Liver (tissue), 9 donors: ENCODE data around the gene PIP5KL1. TPM values are rescaled to one million over a fixed set of nuclear protein-coding genes. Genes with fewer than 3 reads are reported as not detected.

Source experiments
- DNase-seq: peaks from one replicate; pipeline ENCODE4 v3.0.0-alpha.2; 2017; ENCODE audit warnings: low spot score
- H3K27ac ChIP-seq, 2 donors: one replicate each; pipeline ENCODE4 v1.7.0; 2013; ENCODE audit warnings: inconsistent platforms in 2 of 2, low read length in 2 of 2, control low read depth in 1 of 2, low read depth in 1 of 2, mild to moderate bottlenecking in 1 of 2
- H3K27me3 ChIP-seq, 4 donors: one replicate each; pipeline versions ENCODE4 v1.6.1 to v1.7.0; 2013; ENCODE audit warnings: low read length in 3 of 4, inconsistent platforms in 1 of 4, mild to moderate bottlenecking in 1 of 4, moderate library complexity in 1 of 4; ENCODE audit not compliant: control insufficient read depth in 4 of 4, insufficient read depth in 4 of 4
- H3K36me3 ChIP-seq, 4 donors: one replicate each; pipeline versions ENCODE4 v1.6.1 to v1.7.0; 2013; ENCODE audit warnings: low read length in 3 of 4, mild to moderate bottlenecking in 3 of 4, low read depth in 1 of 4, moderate library complexity in 1 of 4; ENCODE audit not compliant: control insufficient read depth in 4 of 4, insufficient read depth in 3 of 4
- H3K4me1 ChIP-seq, 4 donors: one replicate each; pipeline versions ENCODE4 v1.6.1 to v1.7.0; 2013; ENCODE audit warnings: low read length in 3 of 4, mild to moderate bottlenecking in 3 of 4, moderate library complexity in 1 of 4; ENCODE audit not compliant: control insufficient read depth in 4 of 4, insufficient read depth in 4 of 4
- H3K4me3 ChIP-seq, 3 donors: one replicate each; pipeline versions ENCODE4 v1.6.1 to v1.7.0; 2013; ENCODE audit warnings: low read length in 3 of 3, control low read depth in 1 of 3, low read depth in 1 of 3, mild to moderate bottlenecking in 1 of 3
- H3K9ac ChIP-seq, 2 donors: one replicate each; pipeline ENCODE4 v1.7.0; 2013; ENCODE audit warnings: low read length in 2 of 2, mild to moderate bottlenecking in 2 of 2, moderate library complexity in 2 of 2, control low read depth in 1 of 2, low read depth in 1 of 2
- H3K9me3 ChIP-seq, 4 donors: one replicate each; pipeline versions ENCODE4 v1.6.1 to v1.7.0; 2013; ENCODE audit warnings: low read length in 3 of 4; ENCODE audit not compliant: control insufficient read depth in 4 of 4
- ATF3 ChIP-seq: IDR thresholded peaks from 2 replicates; pipeline ENCODE4 v1.6.1; 2016; ENCODE audit warnings: antibody characterized with exemption
- EGR1 ChIP-seq, 2 donors: IDR thresholded peaks; 2 replicates each; pipeline ENCODE4 v1.6.1; 2016 to 2018; ENCODE audit warnings: antibody characterized with exemption in 2 of 2, low read depth in 2 of 2
- GABPA ChIP-seq, 2 donors: IDR thresholded peaks in 1 of 2; conservative IDR thresholded peaks in 1 of 2; 2 replicates each; pipeline ENCODE4 v1.6.1; 2016; ENCODE audit warnings: antibody characterized with exemption in 2 of 2, mild to moderate bottlenecking in 1 of 2, moderate library complexity in 1 of 2
- HNF4A ChIP-seq, 2 donors: conservative IDR thresholded peaks; 2 replicates each; pipeline ENCODE4 v1.6.1; 2016; ENCODE audit warnings: antibody characterized with exemption in 2 of 2, mild to moderate bottlenecking in 2 of 2
- JUND ChIP-seq, 2 donors: IDR thresholded peaks; 2 replicates each; pipeline ENCODE4 v1.6.1; 2016; ENCODE audit warnings: antibody characterized with exemption in 2 of 2
- NR2F2 ChIP-seq: IDR thresholded peaks from 2 replicates; pipeline ENCODE4 v1.6.1; 2016; ENCODE audit warnings: antibody characterized with exemption
- RAD21 ChIP-seq, 2 donors: IDR thresholded peaks; 2 replicates each; pipeline ENCODE4 v1.6.1; 2016; ENCODE audit warnings: antibody characterized with exemption in 2 of 2, mild to moderate bottlenecking in 2 of 2
- RXRA ChIP-seq, 2 donors: IDR thresholded peaks; 2 replicates each; pipeline ENCODE4 v1.6.1; 2017 to 2018; ENCODE audit warnings: antibody characterized with exemption in 2 of 2, mild to moderate bottlenecking in 1 of 2
- TAF1 ChIP-seq: conservative IDR thresholded peaks from 2 replicates; pipeline ENCODE4 v1.6.1; 2016; ENCODE audit warnings: antibody characterized with exemption, mild to moderate bottlenecking
- YY1 ChIP-seq: IDR thresholded peaks from 2 replicates; pipeline ENCODE4 v1.6.1; 2016; ENCODE audit warnings: antibody characterized with exemption, mild to moderate bottlenecking
- WGBS: extraction: QIAGEN DNeasy Blood & Tissue Kit; methylation state at CpG from one replicate; pipeline ENCODE4 v1.1.7; 2013; 5-methylcytosine and 5-hydroxymethylcytosine counted together
- polyA plus RNA-seq, 2 donors: library from polyadenylated mRNA; stranded (reverse) in 1 of 2; unstranded in 1 of 2; fragments of 200-250 nt in 1 of 2; fragments of >200 nt in 1 of 2; fragmentation: Nextera tagmentation in 1 of 2; extraction: Ambion mirVana in 1 of 2; gene quantifications; one replicate each; pipeline versions ENCODE4 v1.2.1 to v1.2.3, GENCODE V29; 2013 to 2015
- total RNA-seq, 2 donors: library from RNA; depleted of rRNA; stranded (reverse); fragments of >200 nt; gene quantifications; one replicate each; pipeline ENCODE4 v1.2.3, GENCODE V29; 2014
- TF ChIP-seq, protein P1 (sequence below): fragments of 150-350 bp; IDR thresholded peaks from 2 replicates; pipeline ENCODE4 v1.5.1; 2017; ENCODE audit warnings: improper control_type of control experiment, low read depth, low read length; ENCODE audit not compliant: missing input control
- TF ChIP-seq, protein P2 (sequence below): IDR thresholded peaks from 2 replicates; pipeline ENCODE4 v1.6.1; 2016; ENCODE audit warnings: antibody characterized with exemption
- TF ChIP-seq, protein P3 (sequence below): IDR thresholded peaks from 2 replicates; pipeline ENCODE4 v1.6.1; 2016; ENCODE audit warnings: antibody characterized with exemption, mild to moderate bottlenecking
- donor health status: healthy.
- donor health status: healthy.
- donor health status: healthy.
- donor health status: healthy.
- donor health status: healthy.

The PIP5KL1 gene
- total and polyA plus RNA-seq, 4 donors = 0.06 to 1.5 (median 0.49) TPM

DNA sequence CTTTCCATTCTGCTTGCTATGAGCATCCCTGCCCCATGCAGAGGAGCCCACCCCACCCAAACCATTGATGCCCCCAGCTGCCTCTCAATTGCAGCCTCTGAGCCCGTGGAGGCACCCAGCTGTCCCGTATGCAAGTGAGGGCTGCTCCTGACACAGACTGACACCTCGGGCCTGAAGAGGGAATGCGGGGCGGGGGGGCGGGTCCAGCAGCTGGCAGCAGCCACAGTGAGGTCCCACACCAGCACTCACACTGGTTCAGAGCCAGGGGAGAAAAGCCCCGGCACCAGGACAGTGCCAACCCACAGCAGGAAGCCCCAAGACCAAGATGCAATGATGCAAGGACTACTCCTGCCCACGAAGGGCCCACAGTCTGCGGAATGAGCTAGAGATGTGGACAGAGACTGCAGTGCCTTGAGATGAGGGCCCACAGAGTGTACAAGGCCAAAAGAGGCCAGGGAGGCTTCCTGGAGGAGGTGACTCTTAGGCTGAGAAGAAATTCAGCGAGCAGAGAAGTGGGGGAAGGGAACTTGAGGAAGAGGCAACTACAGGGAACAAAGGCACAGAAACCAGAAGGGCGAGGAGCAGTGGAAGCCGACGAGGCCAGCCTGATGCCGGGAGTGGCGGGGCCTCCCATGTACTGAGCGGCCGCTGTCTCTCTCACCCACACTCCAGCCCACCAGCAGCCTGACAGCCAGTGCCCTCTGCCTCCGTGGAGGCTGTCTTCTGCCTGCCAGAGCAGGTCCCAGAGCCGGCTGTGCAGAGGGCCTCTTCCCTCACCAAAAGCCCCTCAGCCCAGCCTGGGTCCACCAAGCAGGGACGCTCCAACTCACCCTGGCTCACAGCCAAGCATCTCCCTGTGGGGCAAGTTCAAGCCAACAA is 41.0 kb upstream of the PIP5KL1 start:
- TF ChIP-seq, protein P1, sequence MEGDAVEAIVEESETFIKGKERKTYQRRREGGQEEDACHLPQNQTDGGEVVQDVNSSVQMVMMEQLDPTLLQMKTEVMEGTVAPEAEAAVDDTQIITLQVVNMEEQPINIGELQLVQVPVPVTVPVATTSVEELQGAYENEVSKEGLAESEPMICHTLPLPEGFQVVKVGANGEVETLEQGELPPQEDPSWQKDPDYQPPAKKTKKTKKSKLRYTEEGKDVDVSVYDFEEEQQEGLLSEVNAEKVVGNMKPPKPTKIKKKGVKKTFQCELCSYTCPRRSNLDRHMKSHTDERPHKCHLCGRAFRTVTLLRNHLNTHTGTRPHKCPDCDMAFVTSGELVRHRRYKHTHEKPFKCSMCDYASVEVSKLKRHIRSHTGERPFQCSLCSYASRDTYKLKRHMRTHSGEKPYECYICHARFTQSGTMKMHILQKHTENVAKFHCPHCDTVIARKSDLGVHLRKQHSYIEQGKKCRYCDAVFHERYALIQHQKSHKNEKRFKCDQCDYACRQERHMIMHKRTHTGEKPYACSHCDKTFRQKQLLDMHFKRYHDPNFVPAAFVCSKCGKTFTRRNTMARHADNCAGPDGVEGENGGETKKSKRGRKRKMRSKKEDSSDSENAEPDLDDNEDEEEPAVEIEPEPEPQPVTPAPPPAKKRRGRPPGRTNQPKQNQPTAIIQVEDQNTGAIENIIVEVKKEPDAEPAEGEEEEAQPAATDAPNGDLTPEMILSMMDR = no peak
- no peak for TF ChIP-seq ATF3
- no peak for TF ChIP-seq HNF4A (conservative IDR thresholded peaks at IDR 0.05)
- TF ChIP-seq GABPA (IDR thresholded peaks at IDR 0.05 in 1 of 2, conservative IDR thresholded peaks at IDR 0.05 in 1 of 2) = no peak
- TF ChIP-seq, protein P2, sequence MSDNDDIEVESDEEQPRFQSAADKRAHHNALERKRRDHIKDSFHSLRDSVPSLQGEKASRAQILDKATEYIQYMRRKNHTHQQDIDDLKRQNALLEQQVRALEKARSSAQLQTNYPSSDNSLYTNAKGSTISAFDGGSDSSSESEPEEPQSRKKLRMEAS = no peak
- TF ChIP-seq YY1 = no peak
- no peak for TF ChIP-seq NR2F2
- no peak for TF ChIP-seq JUND (IDR thresholded peaks at IDR 0.05)
- peaks cover 0 to 2% (median 0%) of the 10 kb centered on the region in 4 donors for H3K36me3 ChIP-seq
- H3K9me3 ChIP-seq = no peaks in the 10 kb centered on the region
- no peak for DNase-seq
- no peak overlapping the region for H3K27ac ChIP-seq
- no peak overlapping the region for H3K4me3 ChIP-seq
- H3K9ac ChIP-seq = no peak overlapping the region
- 60% methylated on average over 20 of the region's 20 CpGs for WGBS
- peaks cover 63 to 97% (median 87%) of the 10 kb centered on the region in 4 donors for H3K4me1 ChIP-seq
- H3K27me3 ChIP-seq = no peaks in the 10 kb centered on the region

DNA sequence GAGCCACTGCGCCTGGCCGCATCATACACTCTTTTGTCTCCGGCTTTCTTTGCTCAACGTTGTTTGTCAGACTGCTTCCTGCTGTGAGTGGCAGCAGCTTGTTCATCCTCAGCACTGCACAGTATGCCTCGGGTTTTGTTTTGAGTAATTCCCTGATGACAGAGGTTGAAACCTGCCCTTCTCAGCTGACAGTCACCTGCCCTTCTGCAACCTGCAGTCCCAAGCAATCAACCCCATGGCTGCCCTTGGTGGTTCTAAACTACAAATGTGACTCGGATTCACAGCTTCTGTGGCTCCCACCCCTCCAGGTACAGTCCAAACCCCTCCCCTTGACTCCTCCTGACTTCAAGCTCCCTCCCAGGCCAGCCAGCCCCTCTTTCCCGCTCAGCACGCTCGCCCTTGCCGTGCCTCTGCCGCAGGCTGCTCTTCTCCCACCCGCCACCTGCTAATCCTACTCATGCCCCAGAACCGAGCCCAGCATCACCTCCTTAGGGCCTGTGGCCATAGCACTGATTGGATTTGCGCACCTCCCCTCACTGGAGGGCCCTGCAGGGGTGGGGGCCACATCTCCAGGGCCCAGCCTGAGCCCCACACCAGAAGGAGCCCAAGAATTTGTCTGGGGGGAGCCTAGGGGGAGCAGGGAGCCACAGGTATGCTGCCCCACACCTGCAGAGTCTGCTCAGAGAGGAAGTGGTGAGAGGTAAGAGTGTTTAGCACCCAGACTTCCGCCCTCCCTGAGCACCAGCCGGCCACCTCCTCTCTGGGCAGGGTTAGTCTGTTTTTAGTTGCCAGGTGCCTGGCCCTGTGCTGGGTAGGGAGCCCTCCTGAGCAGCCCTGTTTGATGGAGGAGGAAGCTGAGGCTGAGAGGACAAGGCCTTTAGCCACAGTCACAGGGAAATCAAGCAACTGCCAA is 40.1 kb upstream of the PIP5KL1 start:
- Histone ChIP-seq H3K4me3 (no peak overlapping the region), H3K4me1 (peaks cover 62 to 97% (median 86%) of the 10 kb centered on the region in 4 donors), H3K36me3 (no peaks in the 10 kb centered on the region), H3K27me3 (no peaks in the 10 kb centered on the region), H3K9me3 (no peaks in the 10 kb centered on the region), H3K27ac (peak overlapping the region in 1 of 2 donors; percentile 7), H3K9ac (no peak overlapping the region)
- TF ChIP-seq JUND (IDR thresholded peaks at IDR 0.05) (no peak), EGR1 (IDR thresholded peaks at IDR 0.05; ENCODE audit: low read depth in 2 of 2) (no peak), RAD21 (IDR thresholded peaks at IDR 0.05) (no peak), TAF1 (no peak), HNF4A (conservative IDR thresholded peaks at IDR 0.05) (no peak), RXRA (IDR thresholded peaks at IDR 0.05) (no peak)
- TF ChIP-seq, protein P3, sequence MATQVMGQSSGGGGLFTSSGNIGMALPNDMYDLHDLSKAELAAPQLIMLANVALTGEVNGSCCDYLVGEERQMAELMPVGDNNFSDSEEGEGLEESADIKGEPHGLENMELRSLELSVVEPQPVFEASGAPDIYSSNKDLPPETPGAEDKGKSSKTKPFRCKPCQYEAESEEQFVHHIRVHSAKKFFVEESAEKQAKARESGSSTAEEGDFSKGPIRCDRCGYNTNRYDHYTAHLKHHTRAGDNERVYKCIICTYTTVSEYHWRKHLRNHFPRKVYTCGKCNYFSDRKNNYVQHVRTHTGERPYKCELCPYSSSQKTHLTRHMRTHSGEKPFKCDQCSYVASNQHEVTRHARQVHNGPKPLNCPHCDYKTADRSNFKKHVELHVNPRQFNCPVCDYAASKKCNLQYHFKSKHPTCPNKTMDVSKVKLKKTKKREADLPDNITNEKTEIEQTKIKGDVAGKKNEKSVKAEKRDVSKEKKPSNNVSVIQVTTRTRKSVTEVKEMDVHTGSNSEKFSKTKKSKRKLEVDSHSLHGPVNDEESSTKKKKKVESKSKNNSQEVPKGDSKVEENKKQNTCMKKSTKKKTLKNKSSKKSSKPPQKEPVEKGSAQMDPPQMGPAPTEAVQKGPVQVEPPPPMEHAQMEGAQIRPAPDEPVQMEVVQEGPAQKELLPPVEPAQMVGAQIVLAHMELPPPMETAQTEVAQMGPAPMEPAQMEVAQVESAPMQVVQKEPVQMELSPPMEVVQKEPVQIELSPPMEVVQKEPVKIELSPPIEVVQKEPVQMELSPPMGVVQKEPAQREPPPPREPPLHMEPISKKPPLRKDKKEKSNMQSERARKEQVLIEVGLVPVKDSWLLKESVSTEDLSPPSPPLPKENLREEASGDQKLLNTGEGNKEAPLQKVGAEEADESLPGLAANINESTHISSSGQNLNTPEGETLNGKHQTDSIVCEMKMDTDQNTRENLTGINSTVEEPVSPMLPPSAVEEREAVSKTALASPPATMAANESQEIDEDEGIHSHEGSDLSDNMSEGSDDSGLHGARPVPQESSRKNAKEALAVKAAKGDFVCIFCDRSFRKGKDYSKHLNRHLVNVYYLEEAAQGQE = no peak
- DNase-seq = no peak
- WGBS = 68% methylated on average over 16 of the region's 16 CpGs
